Astrocyte of the cerebellum (primary cell): ENCODE measurements around the gene SDK2.

Source experiments
- DNase-seq: peaks from one replicate; pipeline ENCODE4 v3.0.0-alpha.2; 2011; ENCODE audit warnings: low read depth
- H3K4me3 ChIP-seq: 2 replicates; pipeline ENCODE4 v1.5.1; 2011; ENCODE audit warnings: mild to moderate bottlenecking, low read depth, low read length, moderate library complexity
- CTCF ChIP-seq: IDR thresholded peaks from 2 replicates; pipeline ENCODE4 v1.5.1; 2012; ENCODE audit warnings: low read length, low read depth, moderate library complexity, mild to moderate bottlenecking; ENCODE audit errors: missing control alignments
- in situ Hi-C: cut with HindIII; loops from 2 replicates; pipeline ENCODE4 v1.10.0; 2017; ENCODE audit warnings: low sequenced_read_pairs

The SDK2 gene

GRCh38 chr17:73414171-73414955 is 229.9 kb downstream of the SDK2 start:
- no peak overlapping the region for H3K4me3 ChIP-seq
- in situ Hi-C loops = loop anchor here (25.0 kb wide), 1 partner anchor 773 kb away; no protein-coding TSS in a partner anchor
- no peak for TF ChIP-seq CTCF
- no peak for DNase-seq

- in situ Hi-C loops = loop anchor here (25.0 kb wide), 1 partner anchor 774 kb away; no protein-coding TSS in a partner anchor
- DNase-seq = no peak
- no peak for TF ChIP-seq CTCF
- H3K4me3 ChIP-seq = no peak overlapping the region
Measured at GRCh38 chr17:73412914-73413313, 231.3 kb downstream of the SDK2 start.

GRCh38 chr17:73411313-73411747 is 232.9 kb downstream of the SDK2 start:
- H3K4me3 ChIP-seq = no peak overlapping the region
- no peak for TF ChIP-seq CTCF
- no peak for DNase-seq
- in situ Hi-C loops = loop anchor here (25.0 kb wide), 1 partner anchor 776 kb away; no protein-coding TSS in a partner anchor

- DNase-seq = no peak
- no peak overlapping the region for H3K4me3 ChIP-seq
- no peak for TF ChIP-seq CTCF
- in situ Hi-C loops = loop anchor here (25.0 kb wide), 1 partner anchor 777 kb away; no protein-coding TSS in a partner anchor
Measured at GRCh38 chr17:73410586-73411312, 233.5 kb downstream of the SDK2 start.

GRCh38 chr17:73404246-73404645 is 240.0 kb downstream of the SDK2 start:
- no peak for DNase-seq
- in situ Hi-C loops = loop anchor here (25.0 kb wide), 1 partner anchor 783 kb away; no protein-coding TSS in a partner anchor
- no peak for TF ChIP-seq CTCF
- no peak overlapping the region for H3K4me3 ChIP-seq

- in situ Hi-C loops = loop anchor here (25.0 kb wide), 1 partner anchor 785 kb away; no protein-coding TSS in a partner anchor
- DNase-seq = no peak
- TF ChIP-seq CTCF = no peak
- no peak overlapping the region for H3K4me3 ChIP-seq
Measured at GRCh38 chr17:73402466-73402865, 241.8 kb downstream of the SDK2 start.
